DOHH2 (cell line): ENCODE results near the gene SLC15A2.

Experiments used
- EZH2phosphoT487 ChIP-seq: fragments of 200-600 bp; sonication (generic); IDR thresholded peaks from 2 replicates; pipeline ENCODE4 v1.6.1; 2017; ENCODE audit warnings: borderline replicate concordance, mild to moderate bottlenecking, antibody characterized with exemption, low read length, moderate library complexity, mixed read lengths
- TF ChIP-seq, protein P1 (sequence below): fragments of 200-600 bp; sonication (generic); IDR thresholded peaks from one replicate; pipeline ENCODE4 v1.5.1; 2014; ENCODE audit warnings: antibody characterized with exemption, mild to moderate bottlenecking, low read depth, low read length; ENCODE audit not compliant: poor library complexity, severe bottlenecking

DNA sequence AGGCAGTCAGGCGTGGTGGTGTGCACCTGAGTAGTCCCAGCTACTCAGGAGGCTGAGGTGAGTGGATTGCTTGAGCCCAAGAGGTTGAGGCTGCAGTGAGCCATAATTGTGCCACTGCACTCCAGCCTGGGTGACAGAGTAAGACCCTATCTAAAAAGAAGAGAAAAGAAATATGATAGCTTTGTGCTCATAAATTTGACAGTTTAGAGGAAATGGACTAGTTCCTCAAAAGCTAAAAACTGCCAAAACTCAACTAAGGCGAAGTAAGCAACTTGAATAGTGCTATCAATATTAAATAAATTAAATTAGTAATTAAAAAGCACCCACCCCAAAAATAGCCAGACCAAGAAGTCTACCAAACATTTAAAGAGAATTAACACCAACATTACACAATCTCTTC is 24.5 kb upstream of the SLC15A2 start:
- TF ChIP-seq, protein P1, sequence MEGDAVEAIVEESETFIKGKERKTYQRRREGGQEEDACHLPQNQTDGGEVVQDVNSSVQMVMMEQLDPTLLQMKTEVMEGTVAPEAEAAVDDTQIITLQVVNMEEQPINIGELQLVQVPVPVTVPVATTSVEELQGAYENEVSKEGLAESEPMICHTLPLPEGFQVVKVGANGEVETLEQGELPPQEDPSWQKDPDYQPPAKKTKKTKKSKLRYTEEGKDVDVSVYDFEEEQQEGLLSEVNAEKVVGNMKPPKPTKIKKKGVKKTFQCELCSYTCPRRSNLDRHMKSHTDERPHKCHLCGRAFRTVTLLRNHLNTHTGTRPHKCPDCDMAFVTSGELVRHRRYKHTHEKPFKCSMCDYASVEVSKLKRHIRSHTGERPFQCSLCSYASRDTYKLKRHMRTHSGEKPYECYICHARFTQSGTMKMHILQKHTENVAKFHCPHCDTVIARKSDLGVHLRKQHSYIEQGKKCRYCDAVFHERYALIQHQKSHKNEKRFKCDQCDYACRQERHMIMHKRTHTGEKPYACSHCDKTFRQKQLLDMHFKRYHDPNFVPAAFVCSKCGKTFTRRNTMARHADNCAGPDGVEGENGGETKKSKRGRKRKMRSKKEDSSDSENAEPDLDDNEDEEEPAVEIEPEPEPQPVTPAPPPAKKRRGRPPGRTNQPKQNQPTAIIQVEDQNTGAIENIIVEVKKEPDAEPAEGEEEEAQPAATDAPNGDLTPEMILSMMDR, result no peak
- no peak for TF ChIP-seq EZH2phosphoT487
